Mesothelial cell of epicardium (in vitro differentiated cells): ENCODE data around the gene RAE1. TPM values are rescaled to one million over a fixed set of nuclear protein-coding genes. Genes with fewer than 3 reads are reported as not detected.

Source experiments
- DNase-seq, 2 experiments: peaks; one replicate each; pipeline ENCODE4 v3.0.0; 2021; ENCODE audit warnings: low spot score in 2 of 2; ENCODE audit not compliant: unreplicated experiment in 2 of 2
- H3K27ac Mint-ChIP-seq: 2 replicates; pipeline ENCODE4 v1.8.0; 2021; ENCODE audit warnings: mixed read lengths
- H3K27me3 Mint-ChIP-seq: 2 replicates; pipeline ENCODE4 v1.8.0; 2021; ENCODE audit warnings: low read depth, mixed read lengths
- H3K36me3 Mint-ChIP-seq: 2 replicates; pipeline ENCODE4 v1.8.0; 2021; ENCODE audit warnings: mixed read lengths
- H3K4me1 Mint-ChIP-seq: 2 replicates; pipeline ENCODE4 v1.8.0; 2021; ENCODE audit warnings: mixed read lengths
- H3K4me3 Mint-ChIP-seq: 2 replicates; pipeline ENCODE4 v1.8.0; 2021; ENCODE audit warnings: mild to moderate bottlenecking, moderate library complexity, mixed read lengths
- H3K9me3 Mint-ChIP-seq: 2 replicates; pipeline ENCODE4 v1.8.0; 2021; ENCODE audit warnings: mixed read lengths
- total RNA-seq: library from RNA; stranded (reverse); gene quantifications from 3 replicates; pipeline ENCODE4 v1.2.1, GENCODE V29; 2021
- TF ChIP-seq, protein P1 (sequence below): fragments of 200-600 bp; sonication (generic); IDR thresholded peaks from one replicate; pipeline ENCODE4 v1.5.0; 2021; ENCODE audit warnings: antibody characterized with exemption; ENCODE audit not compliant: unreplicated experiment

The RAE1 gene
- total RNA-seq, 1 donor from 2014 or later: 44.4 TPM

DNA sequence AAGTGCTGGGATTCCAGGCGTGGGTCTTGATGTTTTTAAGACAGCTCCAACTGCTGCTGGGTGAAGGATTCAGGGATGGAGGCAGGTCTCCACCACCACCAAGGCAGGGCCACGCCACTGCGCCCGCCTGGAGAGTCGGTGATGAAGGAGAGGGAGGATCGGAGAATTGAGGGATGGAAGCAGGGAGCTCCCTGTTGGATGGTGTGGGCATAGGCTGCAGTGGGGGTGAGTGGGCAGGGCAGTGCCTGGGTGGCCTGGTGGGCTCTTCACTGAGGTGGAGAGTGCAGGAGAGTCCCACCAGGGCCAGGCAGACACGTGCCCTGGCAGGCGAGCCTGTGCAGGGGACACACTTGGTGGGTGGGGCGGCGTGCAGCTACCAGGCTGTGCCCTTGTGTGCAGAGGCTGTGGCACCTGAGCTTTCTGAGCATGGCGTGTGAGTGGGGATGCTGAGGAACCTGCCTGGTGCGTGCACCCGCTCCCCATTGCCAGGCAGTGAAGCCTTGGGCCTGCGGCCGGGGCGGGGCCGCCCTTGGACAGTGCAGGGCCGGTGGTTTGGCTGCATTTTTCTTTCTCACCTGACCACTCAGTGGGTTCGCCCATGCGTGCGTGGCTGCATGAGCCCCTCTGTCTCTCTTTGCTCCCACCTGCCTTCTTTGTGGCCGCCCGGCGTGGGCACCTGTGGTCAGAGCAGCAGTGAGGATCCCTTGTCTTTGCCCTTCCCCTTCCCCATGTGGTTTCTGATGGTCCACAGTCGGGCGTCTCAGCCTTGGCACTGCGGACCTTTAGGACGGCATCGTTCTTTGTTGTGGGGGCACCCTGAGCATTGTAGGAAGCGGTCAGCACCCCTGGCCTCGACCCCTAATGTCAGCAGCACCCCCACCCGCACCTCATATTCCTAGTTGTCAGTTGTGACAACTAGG is 51.4 kb downstream of the RAE1 start:
- TF ChIP-seq, protein P1, sequence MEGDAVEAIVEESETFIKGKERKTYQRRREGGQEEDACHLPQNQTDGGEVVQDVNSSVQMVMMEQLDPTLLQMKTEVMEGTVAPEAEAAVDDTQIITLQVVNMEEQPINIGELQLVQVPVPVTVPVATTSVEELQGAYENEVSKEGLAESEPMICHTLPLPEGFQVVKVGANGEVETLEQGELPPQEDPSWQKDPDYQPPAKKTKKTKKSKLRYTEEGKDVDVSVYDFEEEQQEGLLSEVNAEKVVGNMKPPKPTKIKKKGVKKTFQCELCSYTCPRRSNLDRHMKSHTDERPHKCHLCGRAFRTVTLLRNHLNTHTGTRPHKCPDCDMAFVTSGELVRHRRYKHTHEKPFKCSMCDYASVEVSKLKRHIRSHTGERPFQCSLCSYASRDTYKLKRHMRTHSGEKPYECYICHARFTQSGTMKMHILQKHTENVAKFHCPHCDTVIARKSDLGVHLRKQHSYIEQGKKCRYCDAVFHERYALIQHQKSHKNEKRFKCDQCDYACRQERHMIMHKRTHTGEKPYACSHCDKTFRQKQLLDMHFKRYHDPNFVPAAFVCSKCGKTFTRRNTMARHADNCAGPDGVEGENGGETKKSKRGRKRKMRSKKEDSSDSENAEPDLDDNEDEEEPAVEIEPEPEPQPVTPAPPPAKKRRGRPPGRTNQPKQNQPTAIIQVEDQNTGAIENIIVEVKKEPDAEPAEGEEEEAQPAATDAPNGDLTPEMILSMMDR: no peak
- H3K27ac Mint-ChIP-seq: no peak overlapping the region
- no peaks in the 10 kb centered on the region for H3K9me3 Mint-ChIP-seq
- peaks cover 26% of the 10 kb centered on the region for H3K36me3 Mint-ChIP-seq
- DNase-seq: no peak
- H3K4me3 Mint-ChIP-seq: no peak overlapping the region
- H3K27me3 Mint-ChIP-seq: no peaks in the 10 kb centered on the region
- peaks cover 7% of the 10 kb centered on the region for H3K4me1 Mint-ChIP-seq

DNA sequence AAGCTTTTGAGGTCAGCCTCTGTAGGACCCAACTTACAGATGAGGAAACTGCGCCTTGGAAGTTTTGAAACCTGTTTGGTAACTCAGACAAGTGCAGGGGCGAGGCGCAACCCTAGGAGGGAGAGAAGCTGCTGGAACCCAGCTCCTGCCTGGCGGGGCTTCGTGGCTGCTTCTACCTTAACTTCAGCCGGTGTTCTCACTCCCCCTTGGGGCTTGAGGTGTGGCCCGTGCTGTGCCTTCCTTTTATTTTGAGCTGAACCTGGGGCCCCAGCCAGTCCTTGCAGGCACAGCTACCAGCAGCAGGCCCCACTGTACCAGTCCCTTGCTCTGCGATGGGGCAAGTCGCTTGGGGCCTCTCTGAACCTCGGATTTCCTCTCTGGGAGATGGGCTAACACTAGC is 52.2 kb downstream of the RAE1 start:
- no peak for DNase-seq
- Mint-ChIP-seq H3K36me3 (peaks cover 27% of the 10 kb centered on the region), H3K27me3 (no peaks in the 10 kb centered on the region), H3K4me1 (peaks cover 7% of the 10 kb centered on the region), H3K9me3 (no peaks in the 10 kb centered on the region), H3K27ac (no peak overlapping the region), H3K4me3 (no peak overlapping the region)
- TF ChIP-seq, protein P1: no peak

DNA sequence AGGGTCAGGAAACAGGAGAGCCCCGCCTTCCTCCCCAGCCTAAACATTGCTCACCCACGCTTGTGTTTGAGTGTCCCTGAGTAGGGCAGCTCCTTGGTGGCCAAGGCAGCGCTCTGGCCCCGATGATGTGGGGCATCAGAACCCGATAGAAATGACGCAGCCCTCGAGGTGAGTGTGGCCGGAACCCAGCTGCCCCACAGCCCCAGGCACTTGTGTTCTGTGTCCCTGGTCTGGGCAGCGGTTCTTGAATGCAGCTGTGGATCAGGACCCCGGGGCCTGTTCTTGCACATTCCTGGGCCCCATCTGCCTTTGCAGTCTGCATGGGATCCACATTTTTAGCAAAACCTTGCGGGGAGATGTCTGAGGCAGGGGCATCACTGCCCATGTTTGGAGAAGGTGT is 53.0 kb downstream of the RAE1 start:
- Mint-ChIP-seq H3K27me3 (no peaks in the 10 kb centered on the region), H3K4me1 (peaks cover 3% of the 10 kb centered on the region), H3K27ac (no peak overlapping the region), H3K36me3 (peaks cover 24% of the 10 kb centered on the region), H3K4me3 (no peak overlapping the region), H3K9me3 (no peaks in the 10 kb centered on the region)
- no peak for DNase-seq
- TF ChIP-seq, protein P1: no peak

DNA sequence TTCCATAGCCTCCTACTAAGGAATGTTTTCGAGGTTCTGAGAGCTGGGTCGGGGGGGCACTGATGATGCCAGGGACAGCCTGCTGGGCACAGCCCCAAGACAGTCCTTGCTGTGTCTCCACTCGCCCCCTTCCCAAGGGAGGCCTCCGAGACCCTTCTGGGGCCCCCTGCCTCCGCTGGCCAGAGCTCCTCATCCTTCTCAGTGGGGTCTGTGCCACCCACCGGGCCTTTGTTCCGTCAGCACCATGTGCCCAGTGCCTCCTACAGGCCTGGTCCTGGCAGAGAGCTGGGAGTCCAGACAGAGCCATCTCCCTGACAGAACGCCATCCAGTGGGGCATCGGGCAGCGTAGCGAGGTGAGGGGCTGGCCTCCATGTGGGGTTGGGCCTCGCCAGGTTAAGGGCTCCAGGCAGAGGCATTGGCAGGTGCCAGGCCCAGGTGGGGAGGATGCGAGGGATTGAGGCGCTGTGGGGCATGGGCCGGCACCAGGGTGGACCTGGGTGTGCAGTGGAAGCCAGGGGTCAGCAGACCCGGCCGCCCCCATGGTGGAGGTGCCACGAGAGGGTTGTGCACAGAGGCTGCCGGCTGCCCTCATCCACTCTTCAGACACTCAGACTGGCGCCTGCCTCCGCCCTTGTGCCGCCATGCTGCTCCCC is 53.5 kb downstream of the RAE1 start:
- no peak for DNase-seq
- Mint-ChIP-seq H3K27ac (no peak overlapping the region), H3K9me3 (no peaks in the 10 kb centered on the region), H3K4me1 (peaks cover under 1% of the 10 kb centered on the region), H3K36me3 (peaks cover 21% of the 10 kb centered on the region), H3K4me3 (no peak overlapping the region), H3K27me3 (no peaks in the 10 kb centered on the region)
- TF ChIP-seq, protein P1: no peak

DNA sequence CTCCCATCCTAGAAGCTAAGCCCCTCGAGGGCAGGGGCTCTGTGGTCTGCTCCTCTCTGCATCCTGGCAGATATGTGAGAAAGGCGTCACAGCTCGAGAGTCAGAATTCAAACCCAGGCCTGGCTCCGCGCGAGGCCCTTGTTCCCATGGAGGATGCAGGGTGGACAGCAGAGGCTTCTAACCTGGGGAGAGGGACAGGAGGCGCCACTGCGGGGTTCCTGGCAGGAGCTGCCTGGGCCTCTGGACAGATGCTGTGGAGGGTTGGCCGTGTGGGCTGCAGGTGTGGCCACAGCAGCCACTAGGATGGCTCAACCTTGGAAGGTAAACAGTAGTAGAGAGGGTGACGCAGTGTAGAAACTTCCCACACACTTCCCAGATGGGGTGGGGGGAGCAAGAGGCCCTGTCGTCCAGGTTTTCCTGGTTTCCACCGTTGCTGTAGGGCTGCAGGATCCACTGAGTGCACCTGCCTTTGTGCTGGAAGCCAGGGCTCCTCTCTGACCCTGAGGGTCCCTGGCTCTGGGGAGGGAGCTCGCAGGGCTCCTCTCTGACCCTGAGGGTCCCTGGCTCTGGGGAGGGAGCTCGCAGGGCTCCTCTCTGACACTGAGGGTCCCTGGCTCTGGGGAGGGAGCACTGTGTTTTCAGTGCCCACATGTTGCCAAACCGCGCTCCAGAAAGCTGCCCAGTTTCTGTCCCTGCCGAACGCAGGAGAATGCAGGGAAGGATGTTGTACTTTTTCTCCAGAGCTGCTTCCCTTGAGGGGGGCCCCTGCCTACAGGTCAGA is 54.4 kb downstream of the RAE1 start:
- Mint-ChIP-seq H3K4me3 (no peak overlapping the region), H3K27me3 (no peaks in the 10 kb centered on the region), H3K9me3 (no peaks in the 10 kb centered on the region), H3K36me3 (peaks cover 21% of the 10 kb centered on the region), H3K4me1 (peaks cover 8% of the 10 kb centered on the region), H3K27ac (no peak overlapping the region)
- DNase-seq: no peak
- TF ChIP-seq, protein P1: no peak
